ENCODE results near the gene TIMM13. TPM values are rescaled to one million over a fixed set of nuclear protein-coding genes. Genes with fewer than 3 reads are reported as not detected.

TIMM13 gene
- total and polyA plus RNA-seq, 2 donors (not counting 1 experiment from before 2014, with no cell fraction given), result 19.4 to 32.5 TPM

- Histone ChIP-seq H3K27me3 (replicated peaks in 1 of 4; ENCODE audit: control extremely low read depth in 1 of 4, control insufficient read depth in 3 of 4, insufficient read depth in 4 of 4, low read length in 3 of 4) (peaks cover 0 to 5% (median 1%) of the 10 kb centered on the region in 4 experiments), H3K4me3 (ENCODE audit: control extremely low read depth in 1 of 5, extremely low read depth in 1 of 5, insufficient read depth in 1 of 5, low read depth in 2 of 5, low read length in 4 of 5) (no peak overlapping the region), H3K4me2 (replicated peaks; ENCODE audit: low read depth, low read length, poor library complexity, severe bottlenecking) (no peak overlapping the region), H2AFZ (ENCODE audit: insufficient read depth, low read depth, low read length, poor library complexity, severe bottlenecking) (no peak overlapping the region), H3K36me3 (replicated peaks in 1 of 2; ENCODE audit: control extremely low read depth in 1 of 2, control insufficient read depth in 1 of 2, extremely low read depth in 1 of 2, insufficient read depth in 2 of 2, low read length in 1 of 2) (no peaks in the 10 kb centered on the region), H4K20me1 (ENCODE audit: control insufficient read depth, insufficient read depth, low read length, poor library complexity, severe bottlenecking) (no peaks in the 10 kb centered on the region), H3K79me2 (ENCODE audit: control insufficient read depth, insufficient read depth, low read length) (no peaks in the 10 kb centered on the region), H3K9me3 (ENCODE audit: control extremely low read depth in 1 of 3, control insufficient read depth in 2 of 3, insufficient read depth in 1 of 3, low read length in 2 of 3) (peaks cover 0 to 19% (median 0%) of the 10 kb centered on the region in 3 donors), H3K9ac (ENCODE audit: low read length) (no peak overlapping the region), H3K4me1 (ENCODE audit: control insufficient read depth in 2 of 2, insufficient read depth in 2 of 2, low read length in 2 of 2) (no peaks in the 10 kb centered on the region), H3K27ac (ENCODE audit: low read length in 2 of 2) (no peak overlapping the region)
- ChIA-PET CTCF (no interaction called here), POLR2A (no interaction called here)
- Mint-ChIP-seq H3K4me3 (no peak overlapping the region), H3K4me1 (no peaks in the 10 kb centered on the region), H3K9me3 (ENCODE audit: insufficient read depth) (no peaks in the 10 kb centered on the region), H3K27ac (no peak overlapping the region), H3K27me3 (peaks cover 9% of the 10 kb centered on the region)
- ATAC-seq (ENCODE audit: low read depth) (no peak), DNase-seq (no peak)
- whole genome bisulfite sequencing (ENCODE audit: insufficient coverage), result 95% methylated on average over 23 of the region's 25 CpGs
- TF ChIP-seq EZH2 (IDR thresholded peaks at IDR 0.05; ENCODE audit: borderline replicate concordance, insufficient read depth, low read depth, low read length, poor library complexity, severe bottlenecking), result no peak
- TF ChIP-seq, protein P1, sequence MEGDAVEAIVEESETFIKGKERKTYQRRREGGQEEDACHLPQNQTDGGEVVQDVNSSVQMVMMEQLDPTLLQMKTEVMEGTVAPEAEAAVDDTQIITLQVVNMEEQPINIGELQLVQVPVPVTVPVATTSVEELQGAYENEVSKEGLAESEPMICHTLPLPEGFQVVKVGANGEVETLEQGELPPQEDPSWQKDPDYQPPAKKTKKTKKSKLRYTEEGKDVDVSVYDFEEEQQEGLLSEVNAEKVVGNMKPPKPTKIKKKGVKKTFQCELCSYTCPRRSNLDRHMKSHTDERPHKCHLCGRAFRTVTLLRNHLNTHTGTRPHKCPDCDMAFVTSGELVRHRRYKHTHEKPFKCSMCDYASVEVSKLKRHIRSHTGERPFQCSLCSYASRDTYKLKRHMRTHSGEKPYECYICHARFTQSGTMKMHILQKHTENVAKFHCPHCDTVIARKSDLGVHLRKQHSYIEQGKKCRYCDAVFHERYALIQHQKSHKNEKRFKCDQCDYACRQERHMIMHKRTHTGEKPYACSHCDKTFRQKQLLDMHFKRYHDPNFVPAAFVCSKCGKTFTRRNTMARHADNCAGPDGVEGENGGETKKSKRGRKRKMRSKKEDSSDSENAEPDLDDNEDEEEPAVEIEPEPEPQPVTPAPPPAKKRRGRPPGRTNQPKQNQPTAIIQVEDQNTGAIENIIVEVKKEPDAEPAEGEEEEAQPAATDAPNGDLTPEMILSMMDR (IDR thresholded peaks at IDR 0.05), result no peak
- intact Hi-C loops (cut with micrococcal nuclease), result no loop called here
Measured at GRCh38 chr19:2408247-2408646, 19.1 kb downstream of the TIMM13 start.

GRCh38 chr19:2399582-2399981 is 27.8 kb downstream of the TIMM13 start:
- Mint-ChIP-seq H3K4me1 (peaks cover 5% of the 10 kb centered on the region), H3K27ac (no peak overlapping the region), H3K27me3 (no peaks in the 10 kb centered on the region), H3K9me3 (ENCODE audit: insufficient read depth) (no peaks in the 10 kb centered on the region), H3K4me3 (no peak overlapping the region)
- H3K4me1 ChIP-seq (ENCODE audit: control insufficient read depth in 2 of 2, insufficient read depth in 2 of 2, low read length in 2 of 2), result peaks cover 4 to 7% of the 10 kb centered on the region in 2 donors
- H4K20me1 ChIP-seq (ENCODE audit: control insufficient read depth, insufficient read depth, low read length, poor library complexity, severe bottlenecking), result no peaks in the 10 kb centered on the region
- intact Hi-C loops (cut with micrococcal nuclease), result loop anchor here (10.0 kb wide), 1 partner anchor 215 kb away; no protein-coding TSS in a partner anchor
- ChIA-PET POLR2A (no interaction called here), CTCF (no interaction called here)
- no peak overlapping the region for H3K27ac ChIP-seq (ENCODE audit: low read length in 2 of 2)
- no peak for ATAC-seq (ENCODE audit: low read depth)
- no peak overlapping the region for H3K4me3 ChIP-seq (ENCODE audit: control extremely low read depth in 1 of 5, extremely low read depth in 1 of 5, insufficient read depth in 1 of 5, low read depth in 2 of 5, low read length in 4 of 5)
- H3K4me2 ChIP-seq (replicated peaks; ENCODE audit: low read depth, low read length, poor library complexity, severe bottlenecking), result no peak overlapping the region
- WGBS (ENCODE audit: insufficient coverage), result 80% methylated on average over 2 of the region's 4 CpGs
- no peaks in the 10 kb centered on the region for H3K79me2 ChIP-seq (ENCODE audit: control insufficient read depth, insufficient read depth, low read length)
- DNase-seq, result no peak
- no peaks in the 10 kb centered on the region for H3K36me3 ChIP-seq (replicated peaks in 1 of 2; ENCODE audit: control extremely low read depth in 1 of 2, control insufficient read depth in 1 of 2, extremely low read depth in 1 of 2, insufficient read depth in 2 of 2, low read length in 1 of 2)
- H2AFZ ChIP-seq (ENCODE audit: insufficient read depth, low read depth, low read length, poor library complexity, severe bottlenecking), result no peak overlapping the region
- H3K27me3 ChIP-seq (replicated peaks in 1 of 4; ENCODE audit: control extremely low read depth in 1 of 4, control insufficient read depth in 3 of 4, insufficient read depth in 4 of 4, low read length in 3 of 4), result no peaks in the 10 kb centered on the region
- peaks cover 0 to 4% (median 0%) of the 10 kb centered on the region in 3 donors for H3K9me3 ChIP-seq (ENCODE audit: control extremely low read depth in 1 of 3, control insufficient read depth in 2 of 3, insufficient read depth in 1 of 3, low read length in 2 of 3)
- no peak for TF ChIP-seq EZH2 (IDR thresholded peaks at IDR 0.05; ENCODE audit: borderline replicate concordance, insufficient read depth, low read depth, low read length, poor library complexity, severe bottlenecking)
- TF ChIP-seq, protein P1 (IDR thresholded peaks at IDR 0.05), result no peak
- H3K9ac ChIP-seq (ENCODE audit: low read length), result no peak overlapping the region

Data from B cell (primary cell).